Measurements from ENCODE around the gene CALML3. TPM values are rescaled to one million over a fixed set of nuclear protein-coding genes. Genes with fewer than 3 reads are reported as not detected.

Gene CALML3
- total RNA-seq, 1 experiment from 2014 or later = not detected

- Histone ChIP-seq H2BK15ac (ENCODE audit: low read depth, low read length) (no peak overlapping the region), H4K91ac (ENCODE audit: insufficient read length, low read depth, low read length) (no peak overlapping the region), H3K9me3 (ENCODE audit: control insufficient read depth, low read depth, low read length) (peaks cover 6% of the 10 kb centered on the region), H3K56ac (ENCODE audit: insufficient read length, low read depth, low read length) (no peak overlapping the region), H3K27me3 (ENCODE audit: insufficient read depth, low read length) (no peaks in the 10 kb centered on the region), H4K5ac (ENCODE audit: insufficient read length, low read depth, low read length) (no peak overlapping the region), H3K23ac (ENCODE audit: insufficient read length, low read depth, low read length) (no peak overlapping the region), H3K18ac (ENCODE audit: insufficient read length, low read depth, low read length) (no peak overlapping the region), H2BK5ac (ENCODE audit: insufficient read length, low read length) (no peak overlapping the region), H4K8ac (replicated peaks; ENCODE audit: insufficient read length, low read depth, low read length) (no peak overlapping the region), H4K20me1 (ENCODE audit: control insufficient read depth, insufficient read depth, insufficient read length) (no peaks in the 10 kb centered on the region), H2BK20ac (ENCODE audit: low read depth, low read length, poor library complexity, severe bottlenecking) (no peak overlapping the region), H3T11ph (ENCODE audit: low read length) (no peak overlapping the region), H3K4me1 (ENCODE audit: insufficient read depth, low read length) (no peaks in the 10 kb centered on the region; the same call in 1 of the 2 replicates), H3K14ac (ENCODE audit: insufficient read depth, low read length) (no peak overlapping the region), H3K79me1 (ENCODE audit: insufficient read depth, low read depth, low read length, poor library complexity, severe bottlenecking) (no peaks in the 10 kb centered on the region), H3K9ac (ENCODE audit: extremely low read depth, insufficient read length, low read length) (no peak overlapping the region), H2AFZ (ENCODE audit: low read length) (no peak overlapping the region), H2BK12ac (ENCODE audit: insufficient read length, low read depth, low read length) (no peak overlapping the region), H3K23me2 (ENCODE audit: insufficient read length, low read depth, low read length, poor library complexity, severe bottlenecking) (no peaks in the 10 kb centered on the region), H3K4me2 (ENCODE audit: insufficient read depth, insufficient read length, low read length) (no peak overlapping the region), H2AK5ac (ENCODE audit: insufficient read length, low read length) (no peak overlapping the region), H3K79me2 (ENCODE audit: insufficient read depth, low read length) (no peaks in the 10 kb centered on the region), H2BK120ac (ENCODE audit: low read depth, low read length, poor library complexity, severe bottlenecking) (no peak overlapping the region), H3K4ac (ENCODE audit: low read depth, low read length) (no peak overlapping the region), H3K27ac (ENCODE audit: insufficient read length, low read depth, low read length) (no peak overlapping the region)
- peaks cover 4% of the 10 kb centered on the region for H3K27me3 Mint-ChIP-seq (ENCODE audit: low read depth)
- DNase-seq = no peak
- H3K27ac Mint-ChIP-seq = peak overlapping the region in 2 of 3 experiments; percentile 34 to 77; a peak in 3 of 7 replicates
- H3K4me1 Mint-ChIP-seq = peaks cover 28 to 35% of the 10 kb centered on the region in 2 experiments
- H3K9me3 Mint-ChIP-seq = peaks cover 9 to 11% of the 10 kb centered on the region in 2 experiments
- H3K4me3 Mint-ChIP-seq = no peak overlapping the region
- H3K36me3 Mint-ChIP-seq (ENCODE audit: insufficient read depth in 1 of 3, low read depth in 3 of 3) = peaks cover 3 to 11% (median 5%) of the 10 kb centered on the region in 3 experiments
- no CpG with 5 or more reads among the region's 10 CpGs for WGBS (ENCODE audit: extremely low coverage, insufficient read length, low lambda C conversion rate)
- no peak for TF ChIP-seq CTCF (conservative IDR thresholded peaks at IDR 0.05)
Measured at GRCh38 chr10:5490698-5491464, 33.9 kb upstream of the CALML3 start.

Measured in H9 (cell line).